Activated B cell treated with CpG ODN at 0.5 μM for 24 hours (primary cell): Measurements from ENCODE around the gene CREG1. TPM values are rescaled to one million over a fixed set of nuclear protein-coding genes. Genes with fewer than 3 reads are reported as not detected.

Experiments used
- ATAC-seq: fragments of 200-7000 bp; cut with Tn5 transposase; one replicate; pipeline ENCODE4 v1.10.0; 2021; ENCODE audit warnings: low read depth, mild to moderate bottlenecking, moderate library complexity
- CTCF ChIA-PET: fragments of 350-600 bp; sonication (Branson Sonifier 250); formaldehyde crosslinking; loops from one replicate; lab custom pipeline; 2021; ENCODE audit warnings: antibody characterized with exemption; lab: Charles Lee
- POLR2A ChIA-PET: fragments of 350-600 bp; sonication (Branson Sonifier 250); formaldehyde crosslinking; loops from one replicate; lab custom pipeline; 2021; ENCODE audit warnings: antibody characterized with exemption; lab: Charles Lee
- DNase-seq: peaks from one replicate; pipeline ENCODE4 v3.0.0; 2022
- H3K27ac Mint-ChIP-seq: one replicate; pipeline ENCODE4 v1.8.0; 2020; ENCODE audit warnings: mixed read lengths
- H3K27me3 Mint-ChIP-seq: one replicate; pipeline ENCODE4 v1.8.0; 2021; ENCODE audit warnings: mixed read lengths
- H3K36me3 Mint-ChIP-seq: one replicate; pipeline ENCODE4 v1.8.0; 2021; ENCODE audit warnings: low read depth, mixed read lengths
- H3K4me1 Mint-ChIP-seq: one replicate; pipeline ENCODE4 v1.8.0; 2021; ENCODE audit warnings: mixed read lengths
- H3K4me3 Mint-ChIP-seq: one replicate; pipeline ENCODE4 v1.8.0; 2020; ENCODE audit warnings: mild to moderate bottlenecking, mixed read lengths
- H3K9me3 Mint-ChIP-seq: one replicate; pipeline ENCODE4 v1.8.0; 2020; ENCODE audit warnings: mixed read lengths
- CTCF ChIP-seq: fragments of 200-600 bp; IDR thresholded peaks from one replicate; pipeline ENCODE4 v1.8.0; 2022; ENCODE audit warnings: antibody characterized with exemption, mild to moderate bottlenecking
- intact Hi-C: fragments of 100-400 bp; cut with micrococcal nuclease; formaldehyde crosslinking; loops from one replicate; pipeline ENCODE4 v1.15.1; 2024
- total RNA-seq: library from RNA; stranded (reverse); gene quantifications from 2 replicates; pipeline ENCODE4 v1.2.3, GENCODE V29; 2022

Gene CREG1
- total RNA-seq, 1 donor from 2014 or later: 3.1 TPM

GRCh38 chr1:167504467-167504827 lies 49.1 kb downstream of the CREG1 start:
- H3K4me3 Mint-ChIP-seq: no peak overlapping the region
- no peaks in the 10 kb centered on the region for H3K36me3 Mint-ChIP-seq
- POLR2A ChIA-PET: no interaction called here

GRCh38 chr1:167503626-167504466 lies 49.7 kb downstream of the CREG1 start:
- ATAC-seq (no peak), DNase-seq (no peak)
- no peaks in the 10 kb centered on the region for H3K9me3 Mint-ChIP-seq
- no peak for TF ChIP-seq CTCF
- peaks cover 53% of the 10 kb centered on the region for H3K27me3 Mint-ChIP-seq
- no peak overlapping the region for H3K27ac Mint-ChIP-seq
- intact Hi-C loops: no loop called here
- H3K4me3 Mint-ChIP-seq: no peak overlapping the region
- no peaks in the 10 kb centered on the region for H3K36me3 Mint-ChIP-seq
- peaks cover 32% of the 10 kb centered on the region for H3K4me1 Mint-ChIP-seq
- POLR2A ChIA-PET: no interaction called here
- CTCF ChIA-PET: interaction anchor here (1.5 kb wide), 1 partner anchor 30 kb away, joined by 4 read pairs; no protein-coding TSS in a partner anchor

More at GRCh38 chr1:167504467-167504827, 49.1 kb downstream of the CREG1 start:
- no peak for ATAC-seq
- CTCF ChIA-PET: no interaction called here
- H3K27ac Mint-ChIP-seq: no peak overlapping the region
- H3K9me3 Mint-ChIP-seq: no peaks in the 10 kb centered on the region
- H3K27me3 Mint-ChIP-seq: peaks cover 55% of the 10 kb centered on the region
- intact Hi-C loops: no loop called here
- DNase-seq: no peak
- no peak for TF ChIP-seq CTCF
- H3K4me1 Mint-ChIP-seq: peaks cover 26% of the 10 kb centered on the region

DNA sequence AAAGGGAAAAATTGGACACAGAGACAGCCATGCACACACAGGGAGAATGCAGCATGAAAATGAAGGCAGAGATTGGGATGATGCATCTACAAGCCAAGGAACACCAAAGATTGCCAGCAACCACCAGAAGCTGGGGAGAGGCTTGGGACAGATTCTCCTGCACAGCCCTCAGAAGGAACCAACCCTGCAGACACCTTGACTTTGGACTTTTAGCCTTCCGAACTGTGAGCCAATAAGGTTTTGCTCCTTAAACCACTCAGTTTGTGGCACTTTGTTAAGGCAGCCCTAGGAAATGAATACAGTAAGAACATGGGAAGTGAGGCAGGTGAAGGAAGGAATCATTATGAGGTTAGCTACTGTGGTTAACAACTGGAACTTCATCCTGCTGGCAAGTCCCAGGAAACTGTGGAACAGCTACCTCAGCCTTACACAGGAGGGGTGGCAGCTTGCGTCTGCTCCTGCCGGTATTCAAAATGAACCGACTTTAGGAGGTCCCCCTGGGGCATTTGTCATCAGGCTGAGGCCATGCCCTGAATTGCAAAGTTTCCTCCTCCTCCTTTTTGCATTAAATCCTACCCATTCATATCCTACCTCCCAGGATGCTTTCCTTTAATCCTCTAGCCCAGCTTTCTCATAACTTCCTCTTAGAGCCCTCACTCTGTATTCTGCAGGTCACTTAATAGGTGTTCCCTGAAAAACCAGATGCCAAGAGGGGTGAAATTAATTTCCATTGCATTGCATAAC lies 50.7 kb downstream of the CREG1 start:
- CTCF ChIA-PET: interaction anchor here (1.5 kb wide), 1 partner anchor 31 kb away, joined by 4 read pairs; no protein-coding TSS in a partner anchor
- H3K4me3 Mint-ChIP-seq: no peak overlapping the region
- no peaks in the 10 kb centered on the region for H3K9me3 Mint-ChIP-seq
- POLR2A ChIA-PET: no interaction called here
- H3K4me1 Mint-ChIP-seq: peaks cover 38% of the 10 kb centered on the region
- ATAC-seq (no peak), DNase-seq (no peak)
- H3K27me3 Mint-ChIP-seq: peaks cover 53% of the 10 kb centered on the region
- no peaks in the 10 kb centered on the region for H3K36me3 Mint-ChIP-seq
- intact Hi-C loops: no loop called here
- no peak for TF ChIP-seq CTCF
- no peak overlapping the region for H3K27ac Mint-ChIP-seq

GRCh38 chr1:167502192-167502551 lies 51.4 kb downstream of the CREG1 start:
- TF ChIP-seq CTCF: no peak
- DNase-seq (no peak), ATAC-seq (no peak)
- ChIA-PET CTCF (interaction anchor here (1.5 kb wide), 1 partner anchor 32 kb away, joined by 4 read pairs; no protein-coding TSS in a partner anchor), POLR2A (no interaction called here)
- Mint-ChIP-seq H3K36me3 (no peaks in the 10 kb centered on the region), H3K4me3 (no peak overlapping the region), H3K4me1 (peaks cover 38% of the 10 kb centered on the region), H3K9me3 (no peaks in the 10 kb centered on the region), H3K27ac (no peak overlapping the region), H3K27me3 (peaks cover 60% of the 10 kb centered on the region)
- intact Hi-C loops: no loop called here
